HL-60/S4 treated with phorbol 12-myristate 13-acetate at 8.2 ng/mL for 4 days and 3 days (cell line): ENCODE results near the gene SPHK1.

ENCODE experiments used
- in situ Hi-C: fragments of 300-500 bp; cut with MboI; formaldehyde crosslinking; loops from 2 replicates; pipeline ENCODE4 v1.15.0; 2022; ENCODE audit warnings: low sequenced_read_pairs

SPHK1 gene

GRCh38 chr17:76363107-76363842 is 21.1 kb upstream of the SPHK1 start:
- in situ Hi-C loops: no loop called here

- in situ Hi-C loops: no loop called here
Observed at GRCh38 chr17:76365256-76365903, 19.0 kb upstream of the SPHK1 start.

GRCh38 chr17:76366247-76366646 is 18.2 kb upstream of the SPHK1 start:
- in situ Hi-C loops: no loop called here

GRCh38 chr17:76367642-76368041 is 16.8 kb upstream of the SPHK1 start:
- in situ Hi-C loops: no loop called here

GRCh38 chr17:76368545-76368944 is 15.9 kb upstream of the SPHK1 start:
- in situ Hi-C loops: no loop called here

- in situ Hi-C loops: no loop called here
Observed at GRCh38 chr17:76369379-76369778, 15.0 kb upstream of the SPHK1 start.

GRCh38 chr17:76369804-76370203 is 14.6 kb upstream of the SPHK1 start:
- in situ Hi-C loops: no loop called here

GRCh38 chr17:76370261-76370993 is 14.0 kb upstream of the SPHK1 start:
- in situ Hi-C loops: no loop called here

GRCh38 chr17:76371656-76372628 is 12.5 kb upstream of the SPHK1 start:
- in situ Hi-C loops: no loop called here

- in situ Hi-C loops: no loop called here
Observed at GRCh38 chr17:76376318-76377133, 7.9 kb upstream of the SPHK1 start.

- in situ Hi-C loops: no loop called here
Observed at GRCh38 chr17:76378548-76379274, 5.7 kb upstream of the SPHK1 start.

- in situ Hi-C loops: no loop called here
Observed at GRCh38 chr17:76379275-76379641, 5.2 kb upstream of the SPHK1 start.

- in situ Hi-C loops: no loop called here
Observed at GRCh38 chr17:76379646-76380376, 4.6 kb upstream of the SPHK1 start.

- in situ Hi-C loops: no loop called here
Observed at GRCh38 chr17:76381633-76382350, 2.6 kb upstream of the SPHK1 start.

GRCh38 chr17:76382351-76382802 is 2.0 kb upstream of the SPHK1 start:
- in situ Hi-C loops: no loop called here

GRCh38 chr17:76382803-76383545 is 1.4 kb upstream of the SPHK1 start:
- in situ Hi-C loops: no loop called here

- in situ Hi-C loops: no loop called here
Observed at GRCh38 chr17:76383546-76384221, 725 bp upstream of the SPHK1 start.
